Choroid plexus epithelial cell (primary cell): Measurements from ENCODE around the gene CLCA2.
A peak's percentile ranks its signal among the peaks of the same experiment; 100 is the strongest.

Experiments
- DNase-seq: peaks from one replicate; pipeline ENCODE4 v3.0.0-alpha.2; 2010; ENCODE audit warnings: low read depth
- H3K4me3 ChIP-seq: 2 replicates; pipeline ENCODE4 v1.5.1; 2011; ENCODE audit warnings: low read depth, mild to moderate bottlenecking, control low read depth, low read length, moderate library complexity
- TF ChIP-seq, protein P1 (sequence below): conservative IDR thresholded peaks from 2 replicates; pipeline ENCODE4 v1.5.1; 2011; ENCODE audit warnings: low read depth, mild to moderate bottlenecking, control low read depth, inconsistent platforms, low read length, moderate library complexity

CLCA2 gene

DNA sequence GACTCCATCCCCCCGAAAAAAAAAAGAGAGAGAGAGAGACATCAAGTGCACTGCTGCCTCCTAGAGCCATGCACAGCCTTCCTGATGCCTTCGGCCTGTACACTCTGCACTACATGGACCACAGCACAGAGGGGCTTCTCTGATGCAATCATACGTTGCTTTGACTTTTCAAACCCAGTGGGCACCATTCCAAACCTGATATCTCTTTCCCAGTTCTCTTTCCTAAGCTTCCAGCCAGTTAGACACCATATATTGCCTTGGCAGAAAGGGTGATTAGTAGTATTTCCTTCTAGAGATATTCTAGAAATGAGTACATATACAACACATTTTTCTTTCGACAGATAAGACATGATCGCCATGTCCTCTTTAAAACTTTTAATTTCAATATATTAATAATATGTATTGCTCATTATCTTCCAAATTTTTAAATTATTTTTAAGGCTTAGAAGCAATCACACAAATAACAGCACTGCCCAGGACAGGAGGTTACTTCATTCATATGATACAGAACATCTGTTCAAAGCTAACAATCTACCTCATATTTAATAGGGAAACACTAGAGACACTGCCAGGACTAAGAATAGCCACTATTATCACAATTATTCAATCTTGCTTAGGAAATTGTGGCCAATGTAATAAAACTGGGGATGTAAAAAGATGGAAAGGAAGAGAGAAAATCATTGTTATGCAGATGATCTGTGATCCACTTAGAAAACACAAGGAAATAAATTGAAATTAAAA lies 54.6 kb downstream of the CLCA2 start:
- no peak for DNase-seq
- H3K4me3 ChIP-seq: no peak overlapping the region
- TF ChIP-seq, protein P1, sequence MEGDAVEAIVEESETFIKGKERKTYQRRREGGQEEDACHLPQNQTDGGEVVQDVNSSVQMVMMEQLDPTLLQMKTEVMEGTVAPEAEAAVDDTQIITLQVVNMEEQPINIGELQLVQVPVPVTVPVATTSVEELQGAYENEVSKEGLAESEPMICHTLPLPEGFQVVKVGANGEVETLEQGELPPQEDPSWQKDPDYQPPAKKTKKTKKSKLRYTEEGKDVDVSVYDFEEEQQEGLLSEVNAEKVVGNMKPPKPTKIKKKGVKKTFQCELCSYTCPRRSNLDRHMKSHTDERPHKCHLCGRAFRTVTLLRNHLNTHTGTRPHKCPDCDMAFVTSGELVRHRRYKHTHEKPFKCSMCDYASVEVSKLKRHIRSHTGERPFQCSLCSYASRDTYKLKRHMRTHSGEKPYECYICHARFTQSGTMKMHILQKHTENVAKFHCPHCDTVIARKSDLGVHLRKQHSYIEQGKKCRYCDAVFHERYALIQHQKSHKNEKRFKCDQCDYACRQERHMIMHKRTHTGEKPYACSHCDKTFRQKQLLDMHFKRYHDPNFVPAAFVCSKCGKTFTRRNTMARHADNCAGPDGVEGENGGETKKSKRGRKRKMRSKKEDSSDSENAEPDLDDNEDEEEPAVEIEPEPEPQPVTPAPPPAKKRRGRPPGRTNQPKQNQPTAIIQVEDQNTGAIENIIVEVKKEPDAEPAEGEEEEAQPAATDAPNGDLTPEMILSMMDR: no peak

DNA sequence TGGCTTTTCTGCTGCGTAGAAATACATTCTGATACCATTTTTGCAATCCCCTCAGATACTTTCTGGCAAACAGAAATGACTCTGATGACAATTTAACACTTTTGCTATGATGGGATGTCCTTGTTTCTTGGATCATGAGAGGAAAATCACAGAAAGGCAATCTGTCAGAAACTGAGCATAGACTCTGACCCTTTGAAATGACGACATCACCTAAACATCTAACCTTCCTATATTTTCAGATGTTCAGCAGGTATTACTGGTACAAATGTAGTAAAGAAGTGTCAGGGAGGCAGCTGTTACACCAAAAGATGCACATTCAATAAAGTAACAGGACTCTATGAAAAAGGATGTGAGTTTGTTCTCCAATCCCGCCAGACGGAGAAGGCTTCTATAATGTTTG lies 58.0 kb downstream of the CLCA2 start:
- DNase-seq: no peak
- TF ChIP-seq, protein P1: no peak
- no peak overlapping the region for H3K4me3 ChIP-seq

DNA sequence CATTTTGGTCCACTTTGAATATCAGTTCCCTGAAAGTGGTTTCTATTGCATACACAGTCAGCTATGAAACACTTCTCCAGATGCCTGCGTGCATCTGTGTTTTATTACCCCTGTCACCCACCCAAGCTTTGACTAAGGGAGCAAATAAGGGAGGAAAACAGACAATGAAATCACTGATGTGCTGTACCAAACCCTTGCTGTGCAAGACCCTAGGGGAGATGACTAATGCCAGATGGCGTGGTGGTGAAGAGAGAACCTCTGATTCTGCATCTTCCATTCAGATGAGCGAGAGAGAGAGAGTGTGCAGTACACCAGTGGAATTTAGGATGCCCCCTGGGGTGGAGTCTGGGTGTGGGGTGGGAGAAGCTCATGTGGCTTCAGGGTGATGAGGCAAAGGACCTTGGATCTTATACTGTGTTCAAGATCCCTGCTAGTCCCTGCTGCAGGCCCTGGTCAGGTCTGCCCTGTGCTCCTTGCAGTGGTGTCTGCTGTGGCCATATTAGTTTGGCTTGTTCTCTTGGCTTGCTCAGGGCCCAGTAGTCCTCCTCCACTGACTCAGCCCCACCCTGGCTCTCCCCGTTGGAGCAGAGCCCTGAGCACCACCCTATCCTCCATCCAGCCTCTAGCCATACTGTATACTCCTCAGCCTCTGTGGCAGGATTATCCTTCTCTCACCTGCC lies 63.3 kb downstream of the CLCA2 start:
- no peak overlapping the region for H3K4me3 ChIP-seq
- peak; percentile 75 for DNase-seq
- TF ChIP-seq, protein P1: no peak

DNA sequence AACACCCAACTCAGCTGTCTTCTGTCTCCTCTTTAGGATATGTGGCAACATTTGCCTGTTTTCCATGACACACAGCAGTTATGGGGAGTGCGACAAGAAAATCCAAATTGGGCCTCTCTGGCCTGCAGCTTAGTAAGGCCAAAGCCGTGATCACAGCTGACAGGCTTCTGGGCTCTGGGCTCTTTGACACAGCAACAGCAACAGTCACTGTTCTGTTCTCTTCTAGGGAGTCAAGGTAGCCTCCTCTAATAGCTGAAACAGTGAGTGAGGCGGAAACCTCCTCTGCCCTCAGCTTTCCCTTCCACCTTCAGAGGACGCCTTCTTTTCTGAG lies 63.8 kb downstream of the CLCA2 start:
- TF ChIP-seq, protein P1: no peak
- no peak for DNase-seq
- H3K4me3 ChIP-seq: no peak overlapping the region

DNA sequence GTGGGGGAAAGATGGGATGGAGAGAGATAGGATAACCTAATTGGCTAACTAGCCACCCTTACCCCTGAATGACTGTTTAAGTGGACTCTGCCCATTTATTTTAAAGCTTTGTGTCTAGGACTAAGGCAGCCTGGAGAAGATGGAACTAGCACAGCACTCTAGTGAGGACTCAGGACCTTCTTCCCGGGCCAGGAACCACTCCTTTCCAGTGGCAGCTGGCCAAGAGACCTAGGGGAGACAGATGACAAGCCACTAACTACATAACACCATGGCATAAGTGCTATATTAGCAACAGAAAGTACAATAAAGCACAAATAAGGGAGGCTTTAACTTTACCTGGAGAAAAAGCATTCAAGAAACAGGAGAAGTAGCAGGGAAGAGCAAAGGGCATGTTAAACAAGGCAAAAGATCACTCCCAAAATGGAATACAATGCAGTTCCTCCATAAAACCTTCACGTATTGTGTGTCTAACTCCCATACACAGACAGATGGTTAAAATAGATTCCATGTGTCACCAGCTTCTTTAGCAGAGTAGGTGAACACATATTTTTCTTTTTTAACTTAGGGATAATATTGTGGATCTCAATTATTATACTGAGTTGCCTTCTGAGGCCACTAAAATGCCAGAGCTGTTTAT lies 65.4 kb downstream of the CLCA2 start:
- no peak for DNase-seq
- H3K4me3 ChIP-seq: no peak overlapping the region
- TF ChIP-seq, protein P1: no peak

DNA sequence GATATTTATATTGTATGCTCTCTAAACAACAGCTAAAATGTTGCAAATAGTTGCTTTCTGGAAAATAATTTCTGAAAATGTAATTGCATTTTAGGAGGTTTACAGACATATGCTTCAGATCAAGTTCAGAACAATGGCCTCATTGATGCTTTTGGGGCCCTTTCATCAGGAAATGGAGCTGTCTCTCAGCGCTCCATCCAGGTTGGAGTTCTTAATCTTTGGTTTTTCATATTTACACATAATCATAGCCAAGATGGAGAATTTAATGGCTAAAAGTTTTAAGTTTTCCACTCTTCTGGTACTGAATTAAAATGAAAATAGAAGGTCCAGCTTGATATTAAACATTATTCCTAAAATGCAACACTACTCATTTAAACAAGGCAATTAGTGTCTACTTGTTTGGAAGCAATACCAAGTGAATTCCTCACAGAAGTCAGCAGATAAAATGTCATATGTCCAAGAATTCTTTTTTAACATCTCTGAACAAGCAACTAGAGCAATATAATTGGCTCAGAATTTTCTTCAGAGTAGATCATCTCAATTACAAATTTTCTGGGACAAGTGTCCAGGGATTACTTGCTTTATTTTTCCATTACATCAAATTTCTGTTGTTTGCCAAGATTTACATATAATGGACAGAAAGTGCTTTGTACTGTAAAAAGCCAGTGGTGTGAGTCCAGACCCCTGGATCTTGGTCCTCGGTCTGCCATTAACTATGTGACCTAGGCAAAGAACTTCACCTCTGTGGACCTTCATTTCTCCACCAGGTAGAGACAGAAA lies 67.4 kb downstream of the CLCA2 start:
- TF ChIP-seq, protein P1: no peak
- no peak for DNase-seq
- no peak overlapping the region for H3K4me3 ChIP-seq
